Transverse colon (tissue), 4 donors: ENCODE results near the gene DIP2B. TPM values are rescaled to one million over a fixed set of nuclear protein-coding genes. Genes with fewer than 3 reads are reported as not detected.

ENCODE experiments used
- DNase-seq: peaks from one replicate; pipeline ENCODE4 v3.0.0-alpha.2; 2019
- H3K27ac ChIP-seq, 4 donors: fragments of 200-600 bp; sonication (generic); 2 replicates each; pipeline ENCODE4 v1.5.1; 2016 to 2018; ENCODE audit warnings: inconsistent platforms in 4 of 4
- H3K27me3 ChIP-seq: fragments of 200-600 bp; sonication (generic); 2 replicates; pipeline ENCODE4 v1.5.1; 2017; ENCODE audit warnings: inconsistent platforms
- H3K36me3 ChIP-seq, 4 donors: fragments of 200-600 bp; sonication (generic); 2 replicates each; pipeline ENCODE4 v1.5.1; 2017 to 2019; ENCODE audit warnings: inconsistent platforms in 4 of 4
- H3K4me1 ChIP-seq, 4 donors: fragments of 200-600 bp; sonication (generic); 2 replicates each; pipeline ENCODE4 v1.5.1; 2017 to 2020; ENCODE audit warnings: inconsistent platforms in 4 of 4
- H3K4me3 ChIP-seq, 4 donors: fragments of 200-600 bp; sonication (generic); 1 replicate in 1 of 4; 2 replicates in 3 of 4; pipeline versions ENCODE4 v1.5.1 to v1.6.1; 2017 to 2019; ENCODE audit warnings: inconsistent platforms in 4 of 4
- H3K9me3 ChIP-seq, 2 donors: fragments of 200-600 bp; sonication (generic); 2 replicates each; pipeline ENCODE4 v1.5.1; 2017 to 2019; ENCODE audit warnings: inconsistent platforms in 2 of 2
- CTCF ChIP-seq, 5 experiments: fragments of 200-600 bp in 3 of 5; fragments of 450-650 bp in 2 of 5; sonication (generic) in 3 of 5; IDR thresholded peaks; 1 replicate in 2 of 5; 2 replicates in 3 of 5; pipeline ENCODE4 v1.5.1; 2016 to 2017; ENCODE audit warnings: antibody characterized with exemption in 5 of 5, inconsistent platforms in 3 of 5, mild to moderate bottlenecking in 2 of 5, moderate library complexity in 1 of 5
- EP300 ChIP-seq: sonication (generic); formaldehyde crosslinking; IDR thresholded peaks from one replicate; pipeline ENCODE4 v1.6.1; 2017; ENCODE audit warnings: antibody characterized with exemption, low read depth
- POLR2A ChIP-seq: fragments of 450-650 bp; IDR thresholded peaks from one replicate; pipeline ENCODE4 v1.6.1; 2016; ENCODE audit warnings: antibody characterized with exemption, mild to moderate bottlenecking, moderate library complexity
- POLR2AphosphoS5 ChIP-seq, 3 donors: sonication (generic); formaldehyde crosslinking; IDR thresholded peaks; one replicate each; pipeline ENCODE4 v1.6.1; 2016; ENCODE audit warnings: antibody characterized with exemption in 3 of 3
- WGBS, 2 donors: methylation state at CpG; one replicate each; pipeline ENCODE4 v1.1.5; 2018; ENCODE audit warnings: low coverage in 1 of 2; 5-methylcytosine and 5-hydroxymethylcytosine counted together
- in situ Hi-C, 4 donors: fragments of 200-750 bp; cut with MboI; loops; one replicate each; pipeline versions ENCODE4 v1.15.0 to v1.15.1; 2017; ENCODE audit warnings: low sequenced_read_pairs in 3 of 4, low pct_ligation_motif_present in 1 of 4, low pct_unique_long_range_greater_than_20kb in 1 of 4
- intact Hi-C: fragments of 100-400 bp; cut with DNase I; formaldehyde crosslinking; loops from one replicate; pipeline ENCODE4 v1.15.1; 2023; ENCODE audit warnings: low total_unique reads
- total RNA-seq, 4 donors: library from RNA; depleted of rRNA; stranded (reverse); fragments of >200 nt; gene quantifications; one replicate each; pipeline ENCODE4 v1.1.0, GENCODE V29; 2016

The DIP2B gene
- total RNA-seq, 4 donors from 2014 or later, result 40.0 to 129 (median 57.9) TPM

- H3K9me3 ChIP-seq, result no peaks in the 10 kb centered on the region
- H3K4me1 ChIP-seq, result no peaks in the 10 kb centered on the region
- H3K4me3 ChIP-seq, result no peak overlapping the region
- TF ChIP-seq POLR2A (no peak), CTCF (IDR thresholded peaks at IDR 0.05) (no peak), POLR2AphosphoS5 (IDR thresholded peaks at IDR 0.05) (no peak), EP300 (no peak)
- in situ Hi-C loops, result no loop called here
- H3K27ac ChIP-seq, result no peak overlapping the region
- 73 to 83% methylated on average over 2 to 5 of the region's 5 CpGs for WGBS, 2 donors
- intact Hi-C loops, result no loop called here
- peaks cover 0 to 77% (median 29%) of the 10 kb centered on the region in 4 donors for H3K36me3 ChIP-seq
- no peak for DNase-seq
- no peaks in the 10 kb centered on the region for H3K27me3 ChIP-seq
Measured at GRCh38 chr12:50725011-50725942, 220.5 kb downstream of the DIP2B start.

- no peaks in the 10 kb centered on the region for H3K4me1 ChIP-seq
- H3K27ac ChIP-seq, result no peak overlapping the region
- TF ChIP-seq POLR2A, result no peak
- no peak for TF ChIP-seq EP300
- TF ChIP-seq CTCF (IDR thresholded peaks at IDR 0.05), result no peak
- TF ChIP-seq POLR2AphosphoS5 (IDR thresholded peaks at IDR 0.05), result no peak
- intact Hi-C loops, result no loop called here
- peaks cover 0 to 77% (median 25%) of the 10 kb centered on the region in 4 donors for H3K36me3 ChIP-seq
- DNase-seq, result no peak
- in situ Hi-C loops, result no loop called here
- no peak overlapping the region for H3K4me3 ChIP-seq
- no peaks in the 10 kb centered on the region for H3K9me3 ChIP-seq
- no peaks in the 10 kb centered on the region for H3K27me3 ChIP-seq
- 92 to 100% methylated on average over 1 to 2 of the region's 2 CpGs for WGBS, 2 donors
Measured at GRCh38 chr12:50727466-50727865, 222.7 kb downstream of the DIP2B start.

GRCh38 chr12:50728417-50728816 is 223.6 kb downstream of the DIP2B start:
- Histone ChIP-seq H3K4me3 (no peak overlapping the region), H3K36me3 (peaks cover 0 to 75% (median 25%) of the 10 kb centered on the region in 4 donors), H3K4me1 (no peaks in the 10 kb centered on the region), H3K9me3 (no peaks in the 10 kb centered on the region), H3K27ac (no peak overlapping the region), H3K27me3 (no peaks in the 10 kb centered on the region)
- in situ Hi-C loops (no loop called here), intact Hi-C loops (no loop called here)
- TF ChIP-seq POLR2A (no peak), POLR2AphosphoS5 (IDR thresholded peaks at IDR 0.05) (no peak), EP300 (no peak), CTCF (IDR thresholded peaks at IDR 0.05) (no peak)
- 90% methylated on average over 7 of the region's 7 CpGs; no CpG with 5 or more reads in 1 of the 2 donors for WGBS, 2 donors
- no peak for DNase-seq

- 87 to 94% methylated on average over 4 of the region's 4 CpGs for WGBS, 2 donors
- TF ChIP-seq CTCF (IDR thresholded peaks at IDR 0.05), result no peak
- no peak for TF ChIP-seq POLR2AphosphoS5 (IDR thresholded peaks at IDR 0.05)
- no peak for TF ChIP-seq EP300
- TF ChIP-seq POLR2A, result no peak
- no peaks in the 10 kb centered on the region for H3K27me3 ChIP-seq
Measured at GRCh38 chr12:50728841-50729240, 224.1 kb downstream of the DIP2B start.

More at GRCh38 chr12:50728841-50729240, 224.1 kb downstream of the DIP2B start:
- Histone ChIP-seq H3K36me3 (peaks cover 0 to 74% (median 25%) of the 10 kb centered on the region in 4 donors), H3K9me3 (no peaks in the 10 kb centered on the region), H3K4me3 (no peak overlapping the region), H3K27ac (no peak overlapping the region), H3K4me1 (no peaks in the 10 kb centered on the region)
- intact Hi-C loops, result no loop called here
- in situ Hi-C loops, result no loop called here
- no peak for DNase-seq
